Measurements from ENCODE around the gene RRAGD.

GRCh38 chr6:89432875-89433251 lies 20.8 kb upstream of the RRAGD start, which contains the start of gene ANKRD6:
- TF ChIP-seq, protein P1, sequence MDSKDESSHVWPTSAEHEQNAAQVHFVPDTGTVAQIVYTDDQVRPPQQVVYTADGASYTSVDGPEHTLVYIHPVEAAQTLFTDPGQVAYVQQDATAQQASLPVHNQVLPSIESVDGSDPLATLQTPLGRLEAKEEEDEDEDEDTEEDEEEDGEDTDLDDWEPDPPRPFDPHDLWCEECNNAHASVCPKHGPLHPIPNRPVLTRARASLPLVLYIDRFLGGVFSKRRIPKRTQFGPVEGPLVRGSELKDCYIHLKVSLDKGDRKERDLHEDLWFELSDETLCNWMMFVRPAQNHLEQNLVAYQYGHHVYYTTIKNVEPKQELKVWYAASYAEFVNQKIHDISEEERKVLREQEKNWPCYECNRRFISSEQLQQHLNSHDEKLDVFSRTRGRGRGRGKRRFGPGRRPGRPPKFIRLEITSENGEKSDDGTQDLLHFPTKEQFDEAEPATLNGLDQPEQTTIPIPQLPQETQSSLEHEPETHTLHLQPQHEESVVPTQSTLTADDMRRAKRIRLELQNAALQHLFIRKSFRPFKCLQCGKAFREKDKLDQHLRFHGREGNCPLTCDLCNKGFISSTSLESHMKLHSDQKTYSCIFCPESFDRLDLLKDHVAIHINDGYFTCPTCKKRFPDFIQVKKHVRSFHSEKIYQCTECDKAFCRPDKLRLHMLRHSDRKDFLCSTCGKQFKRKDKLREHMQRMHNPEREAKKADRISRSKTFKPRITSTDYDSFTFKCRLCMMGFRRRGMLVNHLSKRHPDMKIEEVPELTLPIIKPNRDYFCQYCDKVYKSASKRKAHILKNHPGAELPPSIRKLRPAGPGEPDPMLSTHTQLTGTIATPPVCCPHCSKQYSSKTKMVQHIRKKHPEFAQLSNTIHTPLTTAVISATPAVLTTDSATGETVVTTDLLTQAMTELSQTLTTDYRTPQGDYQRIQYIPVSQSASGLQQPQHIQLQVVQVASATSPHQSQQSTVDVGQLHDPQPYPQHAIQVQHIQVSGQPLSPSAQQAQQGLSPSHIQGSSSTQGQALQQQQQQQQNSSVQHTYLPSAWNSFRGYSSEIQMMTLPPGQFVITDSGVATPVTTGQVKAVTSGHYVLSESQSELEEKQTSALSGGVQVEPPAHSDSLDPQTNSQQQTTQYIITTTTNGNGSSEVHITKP (tag by site-specific recombination; IDR thresholded peaks at IDR 0.05): no peak
- TF ChIP-seq YY1 (tag by site-specific recombination; IDR thresholded peaks at IDR 0.05): no peak
- TF ChIP-seq CTCF (tag by site-specific recombination; IDR thresholded peaks at IDR 0.05): peak; percentile 42
- TF ChIP-seq AEBP2 (tag by site-specific recombination; IDR thresholded peaks at IDR 0.05; ENCODE audit: borderline replicate concordance): no peak
- no peak for TF ChIP-seq ZNF423 (tag by site-specific recombination; IDR thresholded peaks at IDR 0.05)
- TF ChIP-seq ZNF132 (tag by site-specific recombination; IDR thresholded peaks at IDR 0.05; ENCODE audit: borderline replicate concordance): no peak
